Mesenchymal stem cell (in vitro differentiated cells and primary cell): Measurements from ENCODE around the gene HNRNPLL.

ENCODE experiments used
- DNase-seq: peaks from one replicate; pipeline ENCODE4 v3.0.0-alpha.2; 2013
- H2AFZ ChIP-seq: one replicate; pipeline ENCODE4 v1.6.1; 2013; ENCODE audit warnings: low read depth, mild to moderate bottlenecking, control low read depth, inconsistent platforms, low read length, moderate library complexity
- H2AK5ac ChIP-seq: 2 replicates; pipeline ENCODE4 v1.6.1; 2013; ENCODE audit warnings: low read length, moderate library complexity, mild to moderate bottlenecking, inconsistent platforms; ENCODE audit not compliant: severe bottlenecking
- H2BK120ac ChIP-seq: one replicate; pipeline ENCODE4 v1.6.1; 2013; ENCODE audit warnings: low read depth, mild to moderate bottlenecking, inconsistent platforms, low read length, moderate library complexity
- H2BK12ac ChIP-seq, 2 experiments: one replicate each; pipeline ENCODE4 v1.6.1; 2013; ENCODE audit warnings: inconsistent platforms in 2 of 2, low read length in 2 of 2, mild to moderate bottlenecking in 2 of 2, moderate library complexity in 2 of 2, control low read depth in 1 of 2
- H2BK15ac ChIP-seq: one replicate; pipeline ENCODE4 v1.6.1; 2013; ENCODE audit warnings: mild to moderate bottlenecking, low read depth, inconsistent platforms; ENCODE audit not compliant: poor library complexity, severe bottlenecking
- H2BK5ac ChIP-seq: 2 replicates; pipeline ENCODE4 v1.6.1; 2013; ENCODE audit warnings: low read depth, mild to moderate bottlenecking, low read length, control low read depth, inconsistent platforms; ENCODE audit not compliant: poor library complexity, severe bottlenecking
- H3K14ac ChIP-seq, 2 experiments: one replicate each; pipeline ENCODE4 v1.6.1; 2013; ENCODE audit warnings: inconsistent platforms in 2 of 2, low read length in 2 of 2, control low read depth in 1 of 2, mild to moderate bottlenecking in 1 of 2, moderate library complexity in 1 of 2
- H3K18ac ChIP-seq, 2 experiments: one replicate each; pipeline ENCODE4 v1.6.1; 2013; ENCODE audit warnings: inconsistent platforms in 2 of 2, low read length in 2 of 2, control low read depth in 1 of 2, low read depth in 1 of 2, mild to moderate bottlenecking in 1 of 2
- H3K23ac ChIP-seq, 2 experiments: one replicate each; pipeline ENCODE4 v1.6.1; 2013; ENCODE audit warnings: inconsistent platforms in 2 of 2, low read length in 2 of 2, mild to moderate bottlenecking in 2 of 2, moderate library complexity in 2 of 2, control low read depth in 1 of 2
- H3K27ac ChIP-seq: 2 replicates; pipeline ENCODE4 v1.5.1; 2013; ENCODE audit warnings: mild to moderate bottlenecking, moderate library complexity, low read length, control low read depth, inconsistent platforms; ENCODE audit not compliant: poor library complexity, severe bottlenecking
- H3K27me3 ChIP-seq, 2 experiments: 2 replicates each; pipeline versions ENCODE4 v1.6.1 to v1.7.0; 2013; ENCODE audit warnings: low read length in 2 of 2, mild to moderate bottlenecking in 2 of 2, moderate library complexity in 2 of 2, control low read depth in 1 of 2, inconsistent platforms in 1 of 2; ENCODE audit not compliant: control insufficient read depth in 1 of 2, insufficient read depth in 1 of 2
- H3K36me3 ChIP-seq, 2 experiments: 2 replicates each; pipeline versions ENCODE4 v1.6.1 to v1.7.0; 2013; ENCODE audit warnings: low read length in 2 of 2, control low read depth in 1 of 2, inconsistent platforms in 1 of 2, low read depth in 1 of 2, mild to moderate bottlenecking in 1 of 2; ENCODE audit not compliant: insufficient read depth in 2 of 2, control insufficient read depth in 1 of 2
- H3K4ac ChIP-seq, 2 experiments: one replicate each; pipeline ENCODE4 v1.6.1; 2013; ENCODE audit warnings: inconsistent platforms in 2 of 2, low read length in 2 of 2, mild to moderate bottlenecking in 2 of 2, moderate library complexity in 2 of 2, control low read depth in 1 of 2, low read depth in 1 of 2
- H3K4me1 ChIP-seq: 2 replicates; pipeline ENCODE4 v1.6.1; 2013; ENCODE audit warnings: low read depth, low read length, control low read depth; ENCODE audit not compliant: control insufficient read depth, insufficient read depth
- H3K4me2 ChIP-seq: 2 replicates; pipeline ENCODE4 v1.6.1; 2013; ENCODE audit warnings: low read length, mild to moderate bottlenecking, inconsistent platforms; ENCODE audit not compliant: poor library complexity, severe bottlenecking
- H3K4me3 ChIP-seq, 2 experiments: 2 replicates each; pipeline versions ENCODE4 v1.5.1 to v1.7.0; 2013; ENCODE audit warnings: low read length in 2 of 2, mild to moderate bottlenecking in 2 of 2, control low read depth in 1 of 2, low read depth in 1 of 2; ENCODE audit not compliant: insufficient read depth in 1 of 2
- H3K79me1 ChIP-seq: replicated peaks from 2 replicates; pipeline ENCODE4 v1.6.1; 2013; ENCODE audit warnings: mild to moderate bottlenecking, control low read depth, low read length, inconsistent platforms; ENCODE audit not compliant: poor library complexity, severe bottlenecking
- H3K9ac ChIP-seq: 2 replicates; pipeline ENCODE4 v1.7.0; 2013; ENCODE audit warnings: mild to moderate bottlenecking, low read length, moderate library complexity
- H3K9me3 ChIP-seq: 2 replicates; pipeline ENCODE4 v1.7.0; 2013; ENCODE audit warnings: mild to moderate bottlenecking, low read length; ENCODE audit not compliant: control insufficient read depth
- H4K8ac ChIP-seq: one replicate; pipeline ENCODE4 v1.6.1; 2013; ENCODE audit warnings: inconsistent platforms, mild to moderate bottlenecking, low read length, moderate library complexity
- H4K91ac ChIP-seq: one replicate; pipeline ENCODE4 v1.6.1; 2013; ENCODE audit warnings: mild to moderate bottlenecking, low read length, inconsistent platforms
- WGBS: methylation state at CpG from one replicate; pipeline ENCODE4 v1.1.7; 2013; ENCODE audit warnings: mixed read lengths; 5-methylcytosine and 5-hydroxymethylcytosine counted together

Gene HNRNPLL

DNA sequence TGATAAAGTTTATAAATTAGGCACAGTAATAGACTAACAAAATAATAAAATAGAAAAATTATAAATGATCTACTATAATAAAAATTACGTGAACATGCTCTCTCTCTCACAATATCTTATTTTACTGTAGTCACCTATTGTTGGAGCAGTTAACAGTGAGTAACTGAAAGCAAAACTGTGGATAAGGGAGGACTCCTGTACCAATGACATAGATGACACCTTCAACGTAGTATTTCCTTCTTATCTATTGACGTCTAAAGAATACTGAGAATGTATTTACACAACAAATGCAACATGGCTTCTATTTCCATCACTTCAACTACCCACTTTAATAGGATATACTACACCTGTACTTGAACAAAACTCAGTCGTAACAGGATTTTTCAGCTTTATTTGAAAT is 31.5 kb downstream of the HNRNPLL start:
- Histone ChIP-seq H3K36me3 (peaks cover 8 to 71% of the 10 kb centered on the region in 2 experiments), H2AFZ (no peak overlapping the region), H3K79me1 (peaks cover 9% of the 10 kb centered on the region), H3K4ac (no peak overlapping the region), H3K14ac (no peak overlapping the region), H2BK5ac (no peak overlapping the region), H3K4me2 (no peak overlapping the region), H3K23ac (no peak overlapping the region), H3K9ac (no peak overlapping the region), H3K18ac (no peak overlapping the region), H3K27ac (no peak overlapping the region), H3K9me3 (no peaks in the 10 kb centered on the region), H2AK5ac (no peak overlapping the region), H3K4me3 (no peak overlapping the region), H3K27me3 (no peaks in the 10 kb centered on the region), H2BK15ac (no peak overlapping the region), H4K8ac (no peak overlapping the region), H3K4me1 (peaks cover 1% of the 10 kb centered on the region), H2BK12ac (no peak overlapping the region), H4K91ac (no peak overlapping the region), H2BK120ac (no peak overlapping the region)
- WGBS: 96% methylated on average over 3 of the region's 4 CpGs
- no peak for DNase-seq

GRCh38 chr2:38568724-38569436 is 33.8 kb downstream of the HNRNPLL start:
- WGBS: 100% methylated on average over 1 of the region's 5 CpGs
- no peak overlapping the region for H2AFZ ChIP-seq

GRCh38 chr2:38565333-38565732 is 37.4 kb downstream of the HNRNPLL start:
- Histone ChIP-seq H2BK15ac (no peak overlapping the region), H2BK120ac (no peak overlapping the region), H3K4me2 (no peak overlapping the region), H3K79me1 (peaks cover 3% of the 10 kb centered on the region), H2AFZ (no peak overlapping the region), H3K27ac (no peak overlapping the region), H3K14ac (no peak overlapping the region), H3K9ac (no peak overlapping the region), H2AK5ac (no peak overlapping the region), H3K23ac (no peak overlapping the region), H3K18ac (no peak overlapping the region), H3K4ac (no peak overlapping the region), H3K27me3 (no peaks in the 10 kb centered on the region), H2BK5ac (no peak overlapping the region), H3K4me1 (no peaks in the 10 kb centered on the region), H4K8ac (no peak overlapping the region), H3K4me3 (no peak overlapping the region), H2BK12ac (no peak overlapping the region), H3K36me3 (peaks cover 7 to 87% of the 10 kb centered on the region in 2 experiments), H3K9me3 (no peaks in the 10 kb centered on the region), H4K91ac (no peak overlapping the region)
- no peak for DNase-seq
- 100% methylated on average over 1 of the region's 2 CpGs for WGBS

More at GRCh38 chr2:38568724-38569436, 33.8 kb downstream of the HNRNPLL start:
- Histone ChIP-seq H3K79me1 (peaks cover 9% of the 10 kb centered on the region), H2BK120ac (no peak overlapping the region), H3K27ac (no peak overlapping the region), H3K4ac (no peak overlapping the region), H4K8ac (no peak overlapping the region), H3K27me3 (no peaks in the 10 kb centered on the region), H3K9ac (no peak overlapping the region), H3K23ac (no peak overlapping the region), H4K91ac (no peak overlapping the region), H2BK12ac (no peak overlapping the region), H3K9me3 (no peaks in the 10 kb centered on the region), H2BK5ac (no peak overlapping the region), H3K36me3 (peaks cover 11 to 80% of the 10 kb centered on the region in 2 experiments), H3K4me2 (no peak overlapping the region), H3K18ac (no peak overlapping the region), H3K14ac (no peak overlapping the region), H2AK5ac (no peak overlapping the region), H2BK15ac (no peak overlapping the region), H3K4me1 (peaks cover 1% of the 10 kb centered on the region), H3K4me3 (no peak overlapping the region)
- no peak for DNase-seq

GRCh38 chr2:38561691-38562090 is 41.0 kb downstream of the HNRNPLL start:
- Histone ChIP-seq H3K79me1 (peaks cover 1% of the 10 kb centered on the region), H3K9me3 (no peaks in the 10 kb centered on the region), H3K4me1 (no peaks in the 10 kb centered on the region), H3K18ac (no peak overlapping the region), H3K9ac (no peak overlapping the region), H2BK12ac (no peak overlapping the region), H3K27ac (no peak overlapping the region), H4K8ac (no peak overlapping the region), H3K27me3 (no peaks in the 10 kb centered on the region), H3K36me3 (peaks cover 3 to 71% of the 10 kb centered on the region in 2 experiments), H3K4me2 (no peak overlapping the region), H3K4me3 (no peak overlapping the region), H2AK5ac (no peak overlapping the region), H3K4ac (no peak overlapping the region), H3K14ac (no peak overlapping the region), H4K91ac (no peak overlapping the region), H3K23ac (no peak overlapping the region), H2AFZ (no peak overlapping the region), H2BK5ac (no peak overlapping the region), H2BK120ac (no peak overlapping the region), H2BK15ac (no peak overlapping the region)
- DNase-seq: no peak
